Thymus (tissue), 11 donors: ENCODE measurements around the gene TMEM44. TPM values are rescaled to one million over a fixed set of nuclear protein-coding genes. Genes with fewer than 3 reads are reported as not detected.

Experiments
- DNase-seq, 9 donors: peaks; one replicate each; pipeline ENCODE4 v3.0.0-alpha.2; 2013; ENCODE audit warnings: low spot score in 9 of 9, low read depth in 6 of 9, missing footprints in 1 of 9
- H3K27ac ChIP-seq, 2 donors: one replicate each; pipeline ENCODE4 v1.5.1; 2013; ENCODE audit warnings: control low read depth in 1 of 2, low read depth in 1 of 2, low read length in 1 of 2, mild to moderate bottlenecking in 1 of 2, moderate library complexity in 1 of 2
- H3K27me3 ChIP-seq, 2 donors: one replicate each; pipeline ENCODE4 v1.5.1; 2013; ENCODE audit warnings: low read length in 1 of 2; ENCODE audit not compliant: control insufficient read depth in 2 of 2, insufficient read depth in 1 of 2
- H3K36me3 ChIP-seq, 2 donors: one replicate each; pipeline ENCODE4 v1.5.1; 2013; ENCODE audit warnings: low read length in 1 of 2, mild to moderate bottlenecking in 1 of 2, moderate library complexity in 1 of 2; ENCODE audit not compliant: control insufficient read depth in 2 of 2, insufficient read depth in 2 of 2
- H3K4me1 ChIP-seq, 2 donors: one replicate each; pipeline ENCODE4 v1.5.1; 2013; ENCODE audit warnings: low read length in 2 of 2; ENCODE audit not compliant: control insufficient read depth in 2 of 2, insufficient read depth in 2 of 2
- H3K4me3 ChIP-seq, 2 donors: one replicate each; pipeline ENCODE4 v1.5.1; 2013; ENCODE audit warnings: low read length in 2 of 2, control low read depth in 1 of 2, mild to moderate bottlenecking in 1 of 2
- H3K9me3 ChIP-seq, 2 donors: one replicate each; pipeline ENCODE4 v1.5.1; 2013; ENCODE audit warnings: low read length in 1 of 2, mild to moderate bottlenecking in 1 of 2; ENCODE audit not compliant: control insufficient read depth in 2 of 2, insufficient read depth in 1 of 2
- WGBS: extraction: QIAGEN DNeasy Blood & Tissue Kit; methylation state at CpG from one replicate; pipeline ENCODE4 v1.1.7; 2013; 5-methylcytosine and 5-hydroxymethylcytosine counted together
- polyA plus RNA-seq: library from polyadenylated mRNA; stranded (reverse); fragments of 200-250 nt; gene quantifications from one replicate; pipeline ENCODE4 v1.2.3, GENCODE V29; 2013
- total RNA-seq: library from RNA; stranded (reverse); fragments of 120-200 nt; gene quantifications from one replicate; pipeline ENCODE4 v1.2.4, GENCODE V29; 2013
- donor health status: healthy.

The TMEM44 gene
- total and polyA plus RNA-seq, 2 donors = 2.4 to 7.1 TPM

DNA sequence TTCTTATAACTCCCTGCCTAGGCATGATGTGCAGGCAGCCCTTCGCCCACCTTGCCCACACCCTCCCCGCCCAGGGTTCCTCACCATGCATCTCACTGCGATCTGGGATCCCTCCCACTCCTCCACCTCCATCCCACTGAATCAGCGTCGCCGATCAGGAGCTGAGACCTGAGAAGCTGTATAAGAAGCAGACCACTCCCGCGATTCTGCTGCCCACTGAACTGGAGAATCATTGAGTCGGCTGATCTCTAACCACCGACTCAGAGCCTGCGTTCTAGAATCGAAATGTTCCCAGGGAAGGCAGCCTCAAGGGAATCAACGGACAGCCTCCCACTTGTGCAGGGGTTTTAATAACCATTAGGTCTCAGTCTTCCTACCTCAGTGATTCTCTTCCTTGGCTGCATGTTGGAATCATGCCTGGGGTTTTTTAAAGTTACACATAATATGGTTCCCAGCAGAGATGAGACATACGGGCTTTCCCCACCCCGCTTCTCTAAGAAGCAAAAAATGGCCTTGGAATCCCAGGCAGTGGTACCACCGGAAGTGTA lies 60.2 kb downstream of the TMEM44 start:
- Histone ChIP-seq H3K9me3 (no peaks in the 10 kb centered on the region), H3K36me3 (no peaks in the 10 kb centered on the region), H3K27ac (no peak overlapping the region), H3K4me1 (peaks cover 0 to 5% of the 10 kb centered on the region in 2 donors), H3K27me3 (peaks cover 6 to 43% of the 10 kb centered on the region in 2 donors), H3K4me3 (no peak overlapping the region)
- WGBS = 93% methylated on average over 16 of the region's 16 CpGs
- DNase-seq = no peak

DNA sequence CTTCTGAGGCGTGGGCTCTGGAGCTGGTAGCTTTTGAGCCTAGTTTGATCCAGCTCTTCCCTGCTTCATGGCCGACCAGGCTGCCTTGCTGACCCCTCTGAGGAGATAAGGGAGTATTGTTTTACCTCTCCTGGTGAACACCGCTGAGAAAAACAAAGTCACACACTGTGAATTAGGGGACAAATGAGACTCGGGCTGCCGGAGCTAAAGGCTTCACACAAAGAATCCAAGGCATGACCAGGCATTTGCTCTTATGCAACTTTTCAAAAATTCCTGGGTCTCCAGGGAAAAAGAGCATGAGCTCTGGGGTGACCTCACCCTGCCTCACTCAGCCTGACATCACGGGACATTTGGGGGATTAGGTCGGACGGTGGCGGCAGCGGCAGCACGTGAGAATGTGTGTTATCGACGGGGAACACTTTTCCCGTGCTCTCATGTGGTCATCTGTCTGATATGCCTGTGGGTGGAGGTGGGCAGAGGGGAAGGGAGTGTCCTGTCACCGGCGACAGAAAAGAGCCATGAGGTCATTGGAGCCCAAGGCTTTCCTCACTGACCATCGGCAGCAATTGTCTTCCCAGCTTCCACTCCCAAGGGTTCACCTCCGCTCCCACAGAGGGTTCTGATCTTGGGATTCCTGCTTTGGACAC lies 61.0 kb downstream of the TMEM44 start:
- DNase-seq = no peak
- H3K9me3 ChIP-seq = no peaks in the 10 kb centered on the region
- no peaks in the 10 kb centered on the region for H3K36me3 ChIP-seq
- peaks cover 6 to 43% of the 10 kb centered on the region in 2 donors for H3K27me3 ChIP-seq
- no peak overlapping the region for H3K4me3 ChIP-seq
- no peak overlapping the region for H3K27ac ChIP-seq
- 42% methylated on average over 18 of the region's 18 CpGs for WGBS
- peaks cover 0 to 5% of the 10 kb centered on the region in 2 donors for H3K4me1 ChIP-seq

DNA sequence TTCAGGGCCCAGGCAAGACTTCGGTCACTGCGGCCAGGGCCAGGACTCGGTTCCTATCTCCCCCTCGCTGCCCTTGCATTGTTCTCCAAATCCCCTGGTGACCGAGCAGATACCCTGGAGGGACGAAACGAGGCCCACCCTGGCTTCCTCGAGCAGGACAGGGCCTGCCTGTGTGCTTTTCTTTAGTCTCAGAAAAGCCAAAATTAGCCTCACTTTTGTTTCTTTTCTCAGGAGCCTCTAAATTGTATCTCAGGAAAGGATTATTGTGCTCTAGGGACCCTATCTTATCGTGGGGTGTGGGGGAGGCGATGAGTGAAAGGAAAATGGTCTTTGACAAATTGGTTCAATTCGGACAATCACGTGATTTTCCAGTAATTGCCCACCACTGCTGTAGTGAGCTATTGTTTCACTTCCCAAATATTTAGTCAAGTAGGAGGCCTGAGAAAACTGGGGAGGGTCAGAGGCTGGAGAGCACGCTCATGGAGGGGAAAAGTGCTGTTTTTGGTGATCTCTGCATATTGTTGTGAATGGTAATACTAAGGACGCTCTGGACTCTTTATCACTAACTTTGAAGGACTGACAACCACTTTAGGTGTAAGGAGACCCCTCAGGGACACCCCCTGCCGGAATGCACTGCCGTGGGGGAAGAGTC lies 61.6 kb downstream of the TMEM44 start:
- Histone ChIP-seq H3K27ac (no peak overlapping the region), H3K36me3 (no peaks in the 10 kb centered on the region), H3K4me1 (peaks cover 0 to 5% of the 10 kb centered on the region in 2 donors), H3K27me3 (peaks cover 6 to 43% of the 10 kb centered on the region in 2 donors), H3K4me3 (no peak overlapping the region), H3K9me3 (no peaks in the 10 kb centered on the region)
- DNase-seq = no peak
- 90% methylated on average over 16 of the region's 16 CpGs for whole genome bisulfite sequencing

DNA sequence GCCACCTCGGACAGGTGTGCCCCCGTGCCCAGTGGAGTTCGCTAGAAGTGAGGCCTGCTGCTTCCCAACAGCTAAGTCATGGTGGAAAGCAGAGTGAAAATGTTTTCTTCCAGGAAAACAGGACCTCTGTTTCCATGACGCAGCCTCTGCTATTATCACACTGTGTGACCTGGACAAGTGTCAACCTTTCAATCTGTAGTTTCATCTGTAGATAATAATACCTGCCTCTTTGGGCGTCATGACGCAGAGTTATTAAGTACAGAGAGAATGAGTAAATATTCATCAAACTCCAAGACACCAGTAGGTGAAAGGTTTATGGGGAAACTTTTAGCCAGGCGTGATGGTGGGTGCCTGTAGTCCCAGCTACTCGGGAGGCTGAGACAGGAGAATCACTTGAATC lies 62.3 kb downstream of the TMEM44 start:
- H3K9me3 ChIP-seq = no peaks in the 10 kb centered on the region
- peaks cover 6 to 43% of the 10 kb centered on the region in 2 donors for H3K27me3 ChIP-seq
- no peak overlapping the region for H3K27ac ChIP-seq
- WGBS = 95% methylated on average over 8 of the region's 8 CpGs
- H3K4me3 ChIP-seq = no peak overlapping the region
- peaks cover 0 to 5% of the 10 kb centered on the region in 2 donors for H3K4me1 ChIP-seq
- no peak for DNase-seq
- H3K36me3 ChIP-seq = no peaks in the 10 kb centered on the region

DNA sequence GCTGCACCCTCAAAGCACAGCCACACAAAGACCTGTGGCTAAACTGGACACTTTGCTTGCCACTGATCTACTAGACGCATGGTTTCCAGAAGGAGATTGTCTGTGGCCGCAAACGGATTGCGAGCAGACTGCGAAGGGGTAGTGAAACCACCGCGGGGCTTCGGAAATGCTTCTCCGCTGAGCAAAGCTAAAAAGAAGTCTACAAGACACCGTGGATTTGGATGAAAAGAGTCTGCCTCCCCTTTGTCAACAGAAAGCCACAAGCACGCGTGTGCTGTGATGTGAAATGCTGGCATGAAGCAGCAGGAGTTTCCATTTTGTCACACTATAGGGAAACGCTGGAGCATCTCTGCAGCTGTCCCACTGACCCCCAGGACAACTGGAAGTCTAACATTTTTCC lies 63.0 kb downstream of the TMEM44 start:
- Histone ChIP-seq H3K27me3 (peaks cover 6 to 43% of the 10 kb centered on the region in 2 donors), H3K4me1 (peaks cover 0 to 5% of the 10 kb centered on the region in 2 donors), H3K9me3 (no peaks in the 10 kb centered on the region), H3K4me3 (no peak overlapping the region), H3K27ac (no peak overlapping the region), H3K36me3 (no peaks in the 10 kb centered on the region)
- WGBS = 95% methylated on average over 13 of the region's 13 CpGs
- no peak for DNase-seq

DNA sequence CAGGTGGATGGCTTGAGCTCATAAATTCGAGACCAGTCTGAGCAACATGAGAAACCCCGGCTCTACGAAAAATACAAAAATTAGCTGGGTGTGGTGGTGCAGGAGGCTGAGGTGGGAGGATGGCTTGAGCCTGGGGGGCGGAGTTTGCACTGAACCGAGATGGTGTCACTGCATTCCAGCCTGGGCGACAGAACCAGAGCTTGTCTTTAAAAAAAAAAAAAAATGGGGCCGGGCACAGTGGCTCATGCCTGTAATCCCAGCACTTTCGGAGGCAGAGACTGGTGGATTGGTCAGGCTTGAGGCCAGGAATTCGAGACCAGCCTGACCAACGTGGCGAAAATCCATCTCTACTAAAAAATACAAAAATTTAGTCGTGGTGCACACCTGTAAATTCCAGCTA lies 64.0 kb downstream of the TMEM44 start:
- Histone ChIP-seq H3K9me3 (no peaks in the 10 kb centered on the region), H3K27ac (no peak overlapping the region), H3K36me3 (no peaks in the 10 kb centered on the region), H3K27me3 (peaks cover 6 to 40% of the 10 kb centered on the region in 2 donors), H3K4me1 (peaks cover 0 to 5% of the 10 kb centered on the region in 2 donors), H3K4me3 (no peak overlapping the region)
- DNase-seq = no peak
- WGBS = 97% methylated on average over 12 of the region's 12 CpGs

DNA sequence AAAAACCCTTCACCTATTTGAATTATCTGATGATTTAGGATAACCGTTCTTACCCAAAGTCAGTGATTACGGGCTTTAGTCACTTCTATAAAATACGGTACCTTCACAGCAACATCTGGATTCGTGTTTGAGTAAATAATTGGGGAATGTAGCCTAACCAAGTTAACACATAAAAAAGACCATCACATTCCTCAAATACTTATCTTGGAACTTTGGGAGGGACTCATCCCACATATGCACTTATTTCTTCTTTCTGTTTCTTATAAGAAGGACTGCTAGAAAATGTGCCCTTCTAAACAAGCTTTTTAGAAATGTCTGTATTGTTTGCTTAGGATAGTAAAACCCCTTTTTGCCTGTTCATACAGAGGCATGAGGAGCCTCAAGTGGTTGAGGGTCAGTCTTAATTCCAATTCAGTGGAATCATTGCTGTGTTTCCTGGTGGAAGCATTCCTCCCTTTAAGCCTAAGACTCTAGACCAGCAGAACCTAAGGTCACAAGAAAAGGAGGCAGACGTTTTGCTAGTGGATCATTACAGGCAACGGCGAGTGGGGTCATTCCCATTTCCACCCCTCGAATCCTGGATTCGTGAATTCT lies 67.5 kb downstream of the TMEM44 start:
- no peak overlapping the region for H3K27ac ChIP-seq
- DNase-seq = no peak

DNA sequence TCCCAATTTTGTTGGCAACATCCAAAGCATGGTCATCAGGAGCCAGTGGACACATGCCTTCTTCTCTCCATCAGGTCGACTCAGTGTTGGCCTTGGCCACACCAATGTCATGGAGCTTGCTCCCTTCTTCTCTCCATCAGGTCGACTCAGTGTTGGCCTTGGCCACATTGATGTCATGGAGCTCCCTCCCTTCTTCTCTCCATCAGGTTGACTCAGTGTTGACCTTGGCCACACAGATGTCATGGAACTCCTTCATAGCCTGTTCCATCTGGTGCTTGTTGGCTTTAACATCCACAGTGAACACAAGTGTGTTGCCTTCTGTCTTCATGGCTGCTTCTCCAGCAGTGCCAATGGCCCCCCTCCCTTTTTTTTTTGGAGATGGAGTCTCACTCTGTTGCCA lies 70.2 kb downstream of the TMEM44 start:
- H3K27ac ChIP-seq = no peak overlapping the region
- H3K9me3 ChIP-seq = no peaks in the 10 kb centered on the region
- WGBS = 91% methylated on average over 2 of the region's 2 CpGs
- no peaks in the 10 kb centered on the region for H3K36me3 ChIP-seq
- H3K4me1 ChIP-seq = no peaks in the 10 kb centered on the region
- no peak overlapping the region for H3K4me3 ChIP-seq
- DNase-seq = no peak
- peaks cover 0 to 2% of the 10 kb centered on the region in 2 donors for H3K27me3 ChIP-seq

More for the DNA sequence above, 67.5 kb downstream of the TMEM44 start:
- 95% methylated on average over 9 of the region's 9 CpGs for WGBS
- Histone ChIP-seq H3K36me3 (no peaks in the 10 kb centered on the region), H3K4me3 (no peak overlapping the region), H3K9me3 (no peaks in the 10 kb centered on the region), H3K27me3 (peaks cover 0 to 6% of the 10 kb centered on the region in 2 donors), H3K4me1 (no peaks in the 10 kb centered on the region)
